ENCODE measurements around the gene MPND.
"Not testable (repeated sequence)": the region's sequence is repeated elsewhere in the genome, so short reads cannot be mapped to it uniquely, and the experiment has no call there.

The MPND gene

DNA sequence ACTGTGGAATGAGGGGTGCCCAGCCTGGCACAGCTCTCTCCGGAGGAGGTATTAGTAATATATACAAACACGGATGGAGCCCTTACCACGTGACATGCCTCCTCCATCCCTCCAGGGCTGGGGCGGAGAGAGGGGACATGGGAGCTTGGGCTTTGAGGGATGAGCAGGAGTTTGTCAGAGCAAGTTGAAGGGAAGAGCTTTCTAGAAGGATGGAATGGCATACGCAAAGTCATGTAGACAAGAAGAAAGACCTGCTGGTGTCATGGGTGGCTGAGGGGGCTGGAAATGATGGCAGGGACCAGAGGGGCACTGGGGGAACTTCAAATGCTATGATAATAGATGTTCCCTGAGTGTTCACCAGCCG, 2.6 kb downstream of the MPND start:
- H2AFZ ChIP-seq (ENCODE audit: low read depth, low read length) = no peak overlapping the region
- H3K4me3 ChIP-seq (ENCODE audit: low read length) = no peak overlapping the region
- no peaks in the 10 kb centered on the region for H3K27me3 ChIP-seq (ENCODE audit: insufficient read depth, low read length)
- no peaks in the 10 kb centered on the region for H3K9me3 ChIP-seq (ENCODE audit: low read length)
- peaks cover 34% of the 10 kb centered on the region for H3K36me3 ChIP-seq (ENCODE audit: insufficient read depth, low read length)
- H3K4me1 ChIP-seq (ENCODE audit: insufficient read depth, low read length) = peaks cover 13% of the 10 kb centered on the region

DNA sequence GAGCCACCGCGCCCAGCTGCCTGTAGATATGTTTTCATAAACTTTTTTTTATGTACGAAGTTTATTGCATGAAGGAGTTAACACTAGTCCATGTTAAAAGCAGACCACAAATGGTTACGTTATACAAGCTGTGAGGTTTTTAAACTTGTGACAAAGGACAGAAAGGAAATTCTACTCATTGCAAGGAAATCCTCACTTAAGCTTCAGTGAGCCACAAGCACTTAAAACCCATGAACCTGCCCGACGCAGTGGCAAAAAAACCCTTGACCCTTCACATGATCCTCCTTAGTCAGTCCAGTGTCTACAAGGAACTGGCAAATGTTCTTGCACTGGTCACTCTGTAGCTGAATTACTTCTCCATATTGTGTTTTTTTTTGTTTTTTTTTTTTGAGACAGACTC, 4.2 kb downstream of the MPND start:
- no peaks in the 10 kb centered on the region for H3K27me3 ChIP-seq (ENCODE audit: insufficient read depth, low read length)
- H3K4me3 ChIP-seq (ENCODE audit: low read length) = no peak overlapping the region
- no peaks in the 10 kb centered on the region for H3K9me3 ChIP-seq (ENCODE audit: low read length)
- H3K4me1 ChIP-seq (ENCODE audit: insufficient read depth, low read length) = peaks cover 8% of the 10 kb centered on the region
- H2AFZ ChIP-seq (ENCODE audit: low read depth, low read length) = no peak overlapping the region
- H3K36me3 ChIP-seq (ENCODE audit: insufficient read depth, low read length) = peaks cover 34% of the 10 kb centered on the region

DNA sequence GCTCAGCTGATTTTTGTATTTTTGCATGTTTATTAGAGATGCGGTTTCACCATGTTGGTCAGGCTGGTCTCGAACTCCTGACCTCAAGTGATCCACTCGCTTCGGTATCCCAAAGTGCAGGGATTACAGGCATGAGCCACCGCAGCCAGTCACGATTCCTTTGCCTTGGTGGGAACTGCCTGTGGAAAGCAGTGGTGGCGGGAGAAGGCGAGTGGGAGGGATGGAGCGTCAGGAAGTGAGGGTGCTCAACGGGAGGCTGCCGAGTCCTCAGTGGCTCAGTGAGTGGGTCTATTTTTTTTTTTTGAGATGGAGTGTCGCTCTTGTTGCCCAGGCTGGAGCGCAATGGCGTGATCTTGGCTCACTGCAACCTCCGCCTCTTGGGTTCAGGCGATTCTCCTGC, 5.9 kb downstream of the MPND start:
- not testable (repeated sequence) for H2AFZ ChIP-seq (ENCODE audit: low read depth, low read length); H3K4me3 ChIP-seq (ENCODE audit: low read length); H3K4me1 ChIP-seq (ENCODE audit: insufficient read depth, low read length); H3K9me3 ChIP-seq (ENCODE audit: low read length); H3K27me3 ChIP-seq (ENCODE audit: insufficient read depth, low read length)
- H3K36me3 ChIP-seq (ENCODE audit: insufficient read depth, low read length) = peaks cover 43% of the 10 kb centered on the region

DNA sequence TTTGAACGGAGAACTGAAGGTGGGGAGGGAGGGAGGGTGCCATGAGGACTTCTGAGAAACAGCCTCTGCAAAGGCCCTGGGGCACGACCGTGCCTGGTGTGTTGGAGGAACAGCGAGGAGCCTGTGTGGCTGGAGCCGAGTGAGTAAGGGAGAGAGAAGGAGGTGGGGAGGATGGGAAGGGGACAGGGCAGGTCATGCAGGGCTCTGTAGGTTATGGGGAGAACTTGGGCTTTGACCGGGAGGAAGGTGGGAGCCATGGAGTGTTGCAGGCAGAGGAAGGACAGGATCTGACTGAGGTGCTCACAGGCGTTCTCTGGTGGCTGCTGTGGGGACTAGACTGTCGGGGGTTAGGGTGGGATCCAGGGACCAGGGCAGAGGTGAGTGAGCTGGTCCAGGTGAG, 6.7 kb downstream of the MPND start:
- H3K9me3 ChIP-seq (ENCODE audit: low read length) = no peaks in the 10 kb centered on the region
- H3K36me3 ChIP-seq (ENCODE audit: insufficient read depth, low read length) = peaks cover 52% of the 10 kb centered on the region
- no peaks in the 10 kb centered on the region for H3K4me1 ChIP-seq (ENCODE audit: insufficient read depth, low read length)
- no peaks in the 10 kb centered on the region for H3K27me3 ChIP-seq (ENCODE audit: insufficient read depth, low read length)
- no peak overlapping the region for H2AFZ ChIP-seq (ENCODE audit: low read depth, low read length)
- no peak overlapping the region for H3K4me3 ChIP-seq (ENCODE audit: low read length)

DNA sequence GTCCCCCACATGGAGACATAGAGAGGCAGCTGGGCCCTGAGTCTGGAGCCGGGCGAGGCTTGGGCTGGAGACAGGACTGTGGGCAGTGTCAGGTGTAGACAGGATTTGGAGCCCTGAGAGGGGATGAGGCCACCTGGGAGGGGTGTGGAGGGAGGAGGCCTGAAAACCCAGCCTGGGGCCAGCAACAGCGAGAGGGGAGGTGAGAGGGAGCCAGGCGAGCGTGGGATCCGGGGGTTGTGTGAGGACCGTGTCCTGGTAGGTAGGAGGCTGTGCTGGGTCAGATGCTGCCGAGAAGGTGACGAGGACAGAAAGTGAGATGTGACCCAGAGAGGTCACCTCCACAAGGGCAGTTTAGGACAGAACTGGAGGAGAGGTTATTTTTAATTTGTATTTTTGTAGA, 7.4 kb downstream of the MPND start:
- H3K27me3 ChIP-seq (ENCODE audit: insufficient read depth, low read length) = no peaks in the 10 kb centered on the region

DNA sequence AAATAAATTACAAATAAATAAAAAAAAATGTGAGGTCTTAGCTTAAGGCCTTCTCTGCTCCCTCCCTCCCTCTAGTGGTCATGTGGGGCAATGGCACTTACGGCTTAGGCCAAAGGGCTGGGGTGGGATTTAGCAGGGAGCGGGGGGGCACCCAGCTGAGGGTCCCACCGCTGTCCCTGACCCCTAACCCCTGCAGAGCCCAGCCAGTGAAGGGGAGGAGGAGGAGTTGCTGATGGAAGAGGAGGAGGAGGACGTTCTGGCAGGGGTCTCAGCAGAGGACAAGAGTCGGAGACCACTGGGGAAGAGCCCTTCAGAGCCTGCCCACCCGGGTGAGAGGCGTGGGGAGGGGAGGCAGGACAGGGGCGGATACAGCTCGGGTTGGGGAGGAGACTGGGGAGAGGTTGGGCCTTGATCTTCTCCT, 9.3 kb downstream of the MPND start:
- Histone ChIP-seq H3K4me1 (ENCODE audit: insufficient read depth, low read length) (no peaks in the 10 kb centered on the region), H3K4me3 (ENCODE audit: low read length) (no peak overlapping the region), H3K36me3 (ENCODE audit: insufficient read depth, low read length) (peaks cover 48% of the 10 kb centered on the region), H3K27me3 (ENCODE audit: insufficient read depth, low read length) (no peaks in the 10 kb centered on the region), H2AFZ (ENCODE audit: low read depth, low read length) (no peak overlapping the region), H3K9me3 (ENCODE audit: low read length) (no peaks in the 10 kb centered on the region)

More for the DNA sequence above, 7.4 kb downstream of the MPND start:
- Histone ChIP-seq H3K4me3 (ENCODE audit: low read length) (no peak overlapping the region), H3K4me1 (ENCODE audit: insufficient read depth, low read length) (no peaks in the 10 kb centered on the region), H3K36me3 (ENCODE audit: insufficient read depth, low read length) (peaks cover 50% of the 10 kb centered on the region), H3K9me3 (ENCODE audit: low read length) (no peaks in the 10 kb centered on the region), H2AFZ (ENCODE audit: low read depth, low read length) (no peak overlapping the region)

DNA sequence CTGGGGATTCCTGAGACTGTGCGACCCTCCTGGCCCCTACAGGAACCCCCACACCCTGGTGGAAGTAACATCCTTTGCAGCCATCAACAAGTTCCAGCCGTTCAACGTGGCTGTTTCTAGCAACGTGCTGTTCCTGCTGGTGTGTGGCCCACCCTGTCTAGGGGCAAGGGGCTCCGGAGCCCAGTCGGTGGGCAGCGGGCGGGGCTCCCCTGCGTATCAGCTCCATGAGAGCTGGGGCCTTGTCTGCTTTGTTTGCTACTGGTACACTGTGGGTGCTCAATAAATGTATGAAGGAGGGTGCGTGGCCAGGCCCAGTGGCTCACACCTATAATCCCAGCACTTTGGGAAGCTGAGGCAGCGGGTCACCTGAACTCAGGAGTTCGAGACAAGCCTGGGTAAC, 10.9 kb downstream of the MPND start:
- Histone ChIP-seq H3K4me3 (ENCODE audit: low read length) (no peak overlapping the region), H3K9me3 (ENCODE audit: low read length) (no peaks in the 10 kb centered on the region), H2AFZ (ENCODE audit: low read depth, low read length) (no peak overlapping the region), H3K27me3 (ENCODE audit: insufficient read depth, low read length) (no peaks in the 10 kb centered on the region), H3K36me3 (ENCODE audit: insufficient read depth, low read length) (peaks cover 50% of the 10 kb centered on the region), H3K4me1 (ENCODE audit: insufficient read depth, low read length) (no peaks in the 10 kb centered on the region)

DNA sequence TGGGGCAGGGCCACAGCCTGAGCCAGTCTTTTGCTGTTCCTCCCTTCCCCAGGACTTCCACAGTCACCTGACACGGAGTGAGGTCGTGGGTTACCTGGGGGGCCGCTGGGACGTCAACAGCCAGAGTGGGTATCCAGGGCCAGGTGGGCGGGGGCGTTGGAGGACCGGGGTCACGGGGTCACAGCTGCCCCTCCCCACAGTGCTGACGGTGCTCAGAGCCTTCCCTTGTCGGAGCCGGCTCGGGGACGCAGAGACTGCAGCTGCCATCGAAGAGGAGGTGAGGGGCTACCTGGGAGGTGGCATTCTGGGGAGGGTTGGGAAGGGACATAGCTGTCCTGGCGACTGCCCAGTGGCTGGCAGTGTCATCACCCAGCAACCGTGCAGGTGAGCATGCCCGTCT, 11.5 kb downstream of the MPND start:
- H3K36me3 ChIP-seq (ENCODE audit: insufficient read depth, low read length) = peaks cover 53% of the 10 kb centered on the region
- no peaks in the 10 kb centered on the region for H3K27me3 ChIP-seq (ENCODE audit: insufficient read depth, low read length)
- H3K4me3 ChIP-seq (ENCODE audit: low read length) = no peak overlapping the region
- no peaks in the 10 kb centered on the region for H3K4me1 ChIP-seq (ENCODE audit: insufficient read depth, low read length)
- H3K9me3 ChIP-seq (ENCODE audit: low read length) = no peaks in the 10 kb centered on the region
- no peak overlapping the region for H2AFZ ChIP-seq (ENCODE audit: low read depth, low read length)

DNA sequence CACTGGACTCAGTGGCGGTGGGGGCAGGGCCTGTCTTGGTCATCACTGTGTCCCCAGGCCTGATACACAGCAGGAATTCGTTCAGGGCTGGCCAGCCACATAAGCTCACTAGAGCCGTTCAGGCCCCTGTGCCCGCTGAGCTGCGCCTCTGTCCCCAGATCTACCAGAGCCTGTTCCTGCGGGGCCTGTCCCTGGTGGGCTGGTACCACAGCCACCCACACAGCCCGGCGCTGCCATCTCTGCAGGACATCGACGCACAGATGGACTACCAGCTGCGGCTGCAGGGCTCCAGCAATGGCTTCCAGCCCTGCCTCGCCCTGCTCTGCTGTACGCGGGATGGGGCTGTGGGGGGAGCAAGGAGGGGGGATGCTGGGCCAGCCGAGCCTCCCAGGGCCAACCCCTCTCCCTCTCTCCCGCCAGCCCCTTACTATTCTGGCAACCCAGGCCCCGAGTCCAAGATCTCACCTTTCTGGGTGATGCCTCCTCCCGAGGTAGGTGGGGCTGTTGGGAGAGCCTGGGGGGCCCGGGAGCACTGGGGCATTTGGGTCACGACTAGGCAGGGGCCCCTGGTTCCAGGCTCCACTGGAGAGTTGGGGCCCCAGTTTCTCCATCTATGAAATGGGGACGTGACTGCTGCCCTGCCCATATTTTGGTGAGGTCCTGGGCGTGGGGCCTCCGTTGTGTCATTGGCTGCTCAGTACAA, 13.9 kb downstream of the MPND start:
- Histone ChIP-seq H2AFZ (ENCODE audit: low read depth, low read length) (no peak overlapping the region), H3K27me3 (ENCODE audit: insufficient read depth, low read length) (no peaks in the 10 kb centered on the region), H3K9me3 (ENCODE audit: low read length) (no peaks in the 10 kb centered on the region), H3K4me3 (ENCODE audit: low read length) (no peak overlapping the region), H3K36me3 (ENCODE audit: insufficient read depth, low read length) (peaks cover 56% of the 10 kb centered on the region), H3K4me1 (ENCODE audit: insufficient read depth, low read length) (no peaks in the 10 kb centered on the region)

DNA sequence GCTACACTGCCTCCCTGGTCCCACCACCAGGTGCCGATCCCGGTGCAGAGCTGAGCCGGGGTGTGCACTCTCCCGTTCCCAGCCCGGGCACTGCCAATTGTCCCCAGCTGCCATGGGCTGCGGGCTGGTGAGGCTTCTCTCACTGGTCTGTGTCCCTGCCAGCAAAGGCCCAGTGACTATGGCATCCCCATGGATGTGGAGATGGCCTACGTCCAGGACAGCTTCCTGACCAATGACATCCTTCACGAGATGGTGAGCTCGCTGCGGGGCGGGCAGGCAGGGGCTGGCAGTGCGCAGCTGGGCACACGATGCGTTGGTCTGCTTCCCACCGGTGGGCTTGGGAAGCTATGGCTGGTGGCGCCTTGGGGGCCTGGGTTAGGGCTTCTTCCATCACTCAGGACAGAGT, 14.6 kb downstream of the MPND start:
- H3K4me3 ChIP-seq (ENCODE audit: low read length) = no peak overlapping the region
- H3K4me1 ChIP-seq (ENCODE audit: insufficient read depth, low read length) = no peaks in the 10 kb centered on the region
- H3K9me3 ChIP-seq (ENCODE audit: low read length) = no peaks in the 10 kb centered on the region
- H3K27me3 ChIP-seq (ENCODE audit: insufficient read depth, low read length) = no peaks in the 10 kb centered on the region
- H3K36me3 ChIP-seq (ENCODE audit: insufficient read depth, low read length) = peaks cover 60% of the 10 kb centered on the region
- H2AFZ ChIP-seq (ENCODE audit: low read depth, low read length) = no peak overlapping the region

DNA sequence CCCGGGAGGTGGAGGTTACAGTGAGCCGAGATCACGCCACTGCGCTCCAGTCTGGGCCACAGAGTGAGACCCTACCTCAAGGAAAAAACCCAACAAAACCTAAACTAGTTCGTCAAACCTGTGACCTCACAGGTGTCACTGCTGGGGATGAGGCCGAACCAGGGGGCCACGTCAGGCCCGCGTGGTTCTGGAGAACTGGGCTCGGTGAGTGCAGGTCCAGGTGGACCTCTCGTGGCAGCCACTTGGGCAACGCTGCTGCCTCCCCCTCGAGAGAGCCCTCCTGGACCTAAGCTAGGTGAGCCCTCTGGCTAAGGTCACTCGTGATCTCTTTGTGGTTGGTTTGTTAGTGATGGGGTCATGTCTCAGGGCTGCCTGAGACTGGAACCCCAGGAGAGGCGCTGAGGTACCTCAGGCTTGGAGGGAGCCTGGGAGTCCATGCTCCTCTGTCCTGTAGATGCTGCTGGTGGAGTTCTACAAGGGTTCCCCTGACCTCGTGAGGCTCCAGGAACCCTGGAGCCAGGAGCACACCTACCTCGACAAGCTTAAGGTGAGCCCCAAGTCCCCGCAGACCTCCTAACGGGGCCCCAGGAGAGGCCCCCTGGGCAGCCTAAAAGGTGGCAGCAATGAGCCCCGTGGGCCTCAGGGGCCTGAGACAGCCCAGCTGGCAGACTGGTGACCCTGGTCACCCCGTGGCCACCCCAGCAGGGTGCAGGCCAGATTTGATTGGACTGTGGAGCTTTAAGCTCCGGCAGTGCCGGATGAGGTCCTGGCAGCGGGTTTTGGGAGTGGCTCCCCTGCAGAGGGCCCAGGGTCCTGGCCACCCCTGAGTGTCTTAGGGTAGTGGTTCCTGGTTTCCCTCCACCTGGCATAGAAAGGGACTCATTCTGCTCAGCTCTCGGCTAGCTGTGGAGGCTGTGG, 15.6 kb downstream of the MPND start:
- H3K9me3 ChIP-seq (ENCODE audit: low read length) = no peaks in the 10 kb centered on the region
- no peaks in the 10 kb centered on the region for H3K27me3 ChIP-seq (ENCODE audit: insufficient read depth, low read length)
- peaks cover 65% of the 10 kb centered on the region for H3K36me3 ChIP-seq (ENCODE audit: insufficient read depth, low read length)
- no peaks in the 10 kb centered on the region for H3K4me1 ChIP-seq (ENCODE audit: insufficient read depth, low read length)
- H3K4me3 ChIP-seq (ENCODE audit: low read length) = no peak overlapping the region
- H2AFZ ChIP-seq (ENCODE audit: low read depth, low read length) = no peak overlapping the region

DNA sequence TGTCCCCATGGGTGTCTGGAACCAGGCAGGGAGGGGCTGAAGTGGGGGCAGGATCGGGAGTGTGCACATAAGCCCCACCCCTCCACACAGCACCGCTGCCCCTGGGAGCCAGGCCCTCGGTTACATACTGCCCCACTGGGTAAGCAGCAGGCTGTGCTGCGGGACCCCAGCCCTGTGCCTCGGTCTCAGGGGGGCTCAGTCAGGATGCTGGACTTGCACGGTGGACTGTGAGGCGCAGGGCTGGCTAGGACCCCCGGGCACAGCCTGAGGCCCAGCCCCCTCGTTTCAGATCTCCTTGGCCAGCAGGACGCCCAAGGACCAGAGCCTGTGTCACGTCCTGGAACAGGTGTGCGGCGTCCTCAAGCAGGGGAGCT, 16.3 kb downstream of the MPND start:
- Histone ChIP-seq H3K4me3 (ENCODE audit: low read length) (no peak overlapping the region), H3K27me3 (ENCODE audit: insufficient read depth, low read length) (no peaks in the 10 kb centered on the region), H2AFZ (ENCODE audit: low read depth, low read length) (no peak overlapping the region), H3K36me3 (ENCODE audit: insufficient read depth, low read length) (peaks cover 61% of the 10 kb centered on the region), H3K9me3 (ENCODE audit: low read length) (no peaks in the 10 kb centered on the region), H3K4me1 (ENCODE audit: insufficient read depth, low read length) (no peaks in the 10 kb centered on the region)

DNA sequence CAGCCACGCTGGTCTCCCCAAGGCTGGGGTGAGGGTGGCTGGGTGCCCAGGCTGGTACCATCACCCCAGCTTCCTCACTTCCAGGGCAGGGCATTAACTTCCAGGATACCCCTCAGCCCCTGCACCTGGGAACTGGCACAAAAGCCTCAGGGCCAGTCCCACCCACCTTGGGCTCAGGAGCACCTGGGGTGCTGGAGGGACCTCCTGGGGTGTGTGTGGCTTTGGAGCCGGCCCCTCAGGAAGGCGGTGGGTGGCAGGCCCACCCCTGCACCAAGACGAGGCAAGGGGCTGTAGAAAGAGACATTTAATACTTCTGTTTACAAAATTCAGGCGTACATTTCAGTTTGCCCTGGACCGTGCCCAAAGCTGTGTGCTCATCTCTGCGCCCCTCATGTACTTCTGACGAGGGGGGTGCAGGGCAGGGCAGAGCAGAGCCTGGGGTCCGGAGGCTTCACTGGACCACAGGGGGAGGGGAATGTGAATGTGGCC, 16.8 kb downstream of the MPND start:
- Histone ChIP-seq H3K4me3 (ENCODE audit: low read length) (no peak overlapping the region), H3K4me1 (ENCODE audit: insufficient read depth, low read length) (no peaks in the 10 kb centered on the region), H3K27me3 (ENCODE audit: insufficient read depth, low read length) (no peaks in the 10 kb centered on the region), H3K36me3 (ENCODE audit: insufficient read depth, low read length) (peaks cover 59% of the 10 kb centered on the region), H3K9me3 (ENCODE audit: low read length) (no peaks in the 10 kb centered on the region), H2AFZ (ENCODE audit: low read depth, low read length) (no peak overlapping the region)
